Measurements from ENCODE around the gene UMOD. TPM values are rescaled to one million over a fixed set of nuclear protein-coding genes. Genes with fewer than 3 reads are reported as not detected.

UMOD gene
- total RNA-seq, 2 donors from 2014 or later: not detected

DNA sequence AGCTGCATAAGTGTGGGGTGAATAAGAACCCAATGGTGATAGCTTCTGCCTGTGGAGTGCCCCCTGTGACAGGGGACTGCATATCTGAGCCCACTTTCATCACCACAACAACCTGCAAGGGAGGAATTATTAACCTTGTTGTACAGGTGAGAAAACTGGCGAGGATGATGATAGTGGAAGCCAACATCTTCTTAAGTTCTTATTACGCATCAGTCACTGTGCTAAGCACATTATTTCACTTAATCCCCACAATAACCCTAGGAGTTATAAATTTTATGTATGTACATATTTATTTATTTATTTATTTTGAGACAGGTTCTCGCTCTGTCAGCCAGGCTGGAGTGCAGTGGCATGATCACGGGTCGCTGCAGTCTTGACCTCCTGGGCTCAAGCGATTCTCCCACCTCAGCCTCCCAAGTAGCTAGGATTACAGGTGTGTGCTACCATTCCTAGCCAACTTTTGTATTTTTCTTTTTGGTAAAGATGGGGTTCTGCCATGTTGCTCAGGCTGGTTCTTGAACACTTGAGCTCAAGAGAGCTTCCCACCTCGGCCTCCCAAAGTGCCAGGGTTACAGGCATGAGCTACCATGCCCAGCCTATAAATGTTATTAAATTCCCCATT, 44.4 kb upstream of the UMOD start:
- H3K36me3 ChIP-seq: no peaks in the 10 kb centered on the region
- DNase-seq (ENCODE audit: low spot score): no peak
- no peak overlapping the region for H3K4me3 ChIP-seq
- H3K27ac ChIP-seq: no peak overlapping the region
- TF ChIP-seq, protein P1, sequence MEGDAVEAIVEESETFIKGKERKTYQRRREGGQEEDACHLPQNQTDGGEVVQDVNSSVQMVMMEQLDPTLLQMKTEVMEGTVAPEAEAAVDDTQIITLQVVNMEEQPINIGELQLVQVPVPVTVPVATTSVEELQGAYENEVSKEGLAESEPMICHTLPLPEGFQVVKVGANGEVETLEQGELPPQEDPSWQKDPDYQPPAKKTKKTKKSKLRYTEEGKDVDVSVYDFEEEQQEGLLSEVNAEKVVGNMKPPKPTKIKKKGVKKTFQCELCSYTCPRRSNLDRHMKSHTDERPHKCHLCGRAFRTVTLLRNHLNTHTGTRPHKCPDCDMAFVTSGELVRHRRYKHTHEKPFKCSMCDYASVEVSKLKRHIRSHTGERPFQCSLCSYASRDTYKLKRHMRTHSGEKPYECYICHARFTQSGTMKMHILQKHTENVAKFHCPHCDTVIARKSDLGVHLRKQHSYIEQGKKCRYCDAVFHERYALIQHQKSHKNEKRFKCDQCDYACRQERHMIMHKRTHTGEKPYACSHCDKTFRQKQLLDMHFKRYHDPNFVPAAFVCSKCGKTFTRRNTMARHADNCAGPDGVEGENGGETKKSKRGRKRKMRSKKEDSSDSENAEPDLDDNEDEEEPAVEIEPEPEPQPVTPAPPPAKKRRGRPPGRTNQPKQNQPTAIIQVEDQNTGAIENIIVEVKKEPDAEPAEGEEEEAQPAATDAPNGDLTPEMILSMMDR (IDR thresholded peaks at IDR 0.05): no peak
- H3K9me3 ChIP-seq: no peaks in the 10 kb centered on the region
- no peaks in the 10 kb centered on the region for H3K27me3 ChIP-seq
- H3K4me1 ChIP-seq: peaks cover 0 to 7% of the 10 kb centered on the region in 2 donors

DNA sequence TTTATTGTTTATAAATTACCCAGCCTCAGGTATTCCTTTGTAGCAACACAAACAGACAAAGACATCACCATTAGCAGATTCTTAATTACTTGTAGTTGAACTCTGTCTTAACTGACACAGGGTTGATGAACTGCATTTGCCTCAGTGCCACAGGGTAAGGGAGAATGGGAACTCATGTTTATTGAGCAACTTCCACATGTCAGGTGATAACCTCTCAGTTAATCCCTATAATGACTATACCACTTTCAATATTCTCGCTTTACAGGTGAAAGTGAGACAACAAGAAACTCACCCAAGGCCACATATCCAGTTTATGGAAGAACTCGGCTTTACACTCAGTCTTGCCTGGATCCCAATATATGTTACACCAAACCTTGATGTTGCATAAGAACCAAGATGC, 43.4 kb upstream of the UMOD start:
- Histone ChIP-seq H3K4me1 (peaks cover 0 to 7% of the 10 kb centered on the region in 2 donors), H3K36me3 (no peaks in the 10 kb centered on the region), H3K27me3 (no peaks in the 10 kb centered on the region), H3K9me3 (no peaks in the 10 kb centered on the region), H3K4me3 (no peak overlapping the region), H3K27ac (no peak overlapping the region)
- no peak for DNase-seq (ENCODE audit: low spot score)
- TF ChIP-seq, protein P1 (IDR thresholded peaks at IDR 0.05): no peak

- H3K27me3 ChIP-seq: no peaks in the 10 kb centered on the region
- TF ChIP-seq, protein P1 (IDR thresholded peaks at IDR 0.05): no peak
- DNase-seq (ENCODE audit: low spot score): no peak
Measured at GRCh38 chr16:20393801-20394577, 41.5 kb upstream of the UMOD start.

DNA sequence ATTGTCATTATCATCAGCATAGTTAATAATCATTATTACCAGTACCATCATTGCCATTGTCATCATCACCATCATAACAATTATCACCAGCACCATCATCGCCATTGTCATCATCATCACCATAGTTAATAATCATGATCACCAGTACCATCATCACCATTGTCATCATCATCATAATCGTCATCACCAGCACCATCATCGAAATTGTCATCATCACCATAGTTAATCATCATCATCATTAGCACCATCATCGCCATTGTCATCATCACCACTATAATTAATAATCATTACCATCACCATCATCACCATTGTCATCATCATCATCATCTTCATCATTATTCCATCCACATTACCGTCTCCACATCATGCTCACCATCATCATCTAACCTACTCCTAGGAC, 38.5 kb upstream of the UMOD start:
- no peak overlapping the region for H3K4me3 ChIP-seq
- H3K36me3 ChIP-seq: no peaks in the 10 kb centered on the region
- peaks cover 0 to 9% of the 10 kb centered on the region in 2 donors for H3K4me1 ChIP-seq
- no peak for DNase-seq (ENCODE audit: low spot score)
- TF ChIP-seq, protein P1 (IDR thresholded peaks at IDR 0.05): no peak
- no peaks in the 10 kb centered on the region for H3K27me3 ChIP-seq
- H3K9me3 ChIP-seq: no peaks in the 10 kb centered on the region
- H3K27ac ChIP-seq: no peak overlapping the region

More at GRCh38 chr16:20393801-20394577, 41.5 kb upstream of the UMOD start:
- Histone ChIP-seq H3K36me3 (no peaks in the 10 kb centered on the region), H3K9me3 (no peaks in the 10 kb centered on the region), H3K4me3 (no peak overlapping the region), H3K27ac (no peak overlapping the region), H3K4me1 (peaks cover 0 to 7% of the 10 kb centered on the region in 2 donors)

DNA sequence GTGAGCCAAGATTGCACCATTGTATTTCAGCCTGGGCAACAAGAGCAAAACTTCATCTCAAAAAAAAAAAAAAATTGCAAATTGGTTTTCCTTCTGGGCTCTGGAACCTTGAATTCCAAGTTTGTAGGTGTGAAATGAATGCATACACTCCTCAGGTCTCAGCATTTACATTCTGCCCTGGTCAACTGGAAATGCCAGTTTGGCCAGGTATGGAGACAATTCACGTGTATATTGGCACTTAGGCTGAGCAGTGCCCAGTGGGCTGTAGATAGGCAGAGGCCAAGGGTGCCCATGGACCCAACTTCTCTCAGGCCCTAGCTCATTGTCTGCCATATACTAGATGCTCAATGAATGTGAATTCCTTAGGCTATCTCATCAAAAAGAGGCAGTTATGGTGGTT, 36.3 kb upstream of the UMOD start:
- no peaks in the 10 kb centered on the region for H3K27me3 ChIP-seq
- H3K27ac ChIP-seq: no peak overlapping the region
- TF ChIP-seq, protein P1 (IDR thresholded peaks at IDR 0.05): no peak
- no peak overlapping the region for H3K4me3 ChIP-seq
- no peaks in the 10 kb centered on the region for H3K36me3 ChIP-seq
- H3K9me3 ChIP-seq: no peaks in the 10 kb centered on the region
- peaks cover 0 to 12% of the 10 kb centered on the region in 2 donors for H3K4me1 ChIP-seq
- DNase-seq (ENCODE audit: low spot score): no peak

All from right atrium auricular region (tissue), 2 donors.